Measurements from ENCODE around the gene ESRP2.

Gene ESRP2

GRCh38 chr16:68236826-68237242 is 907 bp upstream of the ESRP2 start:
- no peak for DNase-seq

DNA sequence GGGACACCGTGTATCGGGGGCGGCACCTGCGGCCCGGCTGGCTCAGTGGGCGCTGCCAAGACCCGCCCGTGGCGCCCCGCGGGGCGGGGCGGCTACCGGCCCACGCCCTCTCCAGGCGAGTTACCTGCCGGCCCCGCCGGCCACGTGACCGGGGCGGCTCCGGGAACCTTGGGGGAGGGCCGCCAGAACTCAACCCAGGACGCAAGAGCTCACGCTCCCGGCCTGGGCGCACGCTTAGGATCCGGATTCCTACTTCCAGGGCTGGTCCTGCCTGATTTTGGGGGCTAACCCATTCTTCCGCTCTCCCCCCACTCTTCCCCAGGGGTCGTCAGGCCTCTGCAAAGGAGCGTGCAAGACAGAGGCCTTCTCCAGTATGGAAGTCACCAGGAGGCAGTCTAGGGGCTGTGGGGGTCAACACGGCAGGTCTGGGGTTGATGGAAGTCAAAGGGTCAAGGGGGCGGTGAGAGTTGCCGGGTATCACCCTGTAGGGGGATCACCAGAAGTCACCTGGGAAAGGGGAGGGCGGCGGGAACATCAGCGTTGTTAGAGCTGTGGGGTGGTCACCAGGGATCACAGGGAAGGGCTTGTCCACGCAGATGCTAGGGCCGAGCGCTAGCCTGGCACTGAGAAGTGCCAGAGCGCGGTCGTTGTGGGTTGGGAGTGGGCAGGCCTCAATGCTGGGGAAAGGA is 354 bp upstream of the ESRP2 start:
- no peak for DNase-seq

- DNase-seq, result no peak
Observed at GRCh38 chr16:68235108-68235886, 630 bp downstream of the ESRP2 start.

DNA sequence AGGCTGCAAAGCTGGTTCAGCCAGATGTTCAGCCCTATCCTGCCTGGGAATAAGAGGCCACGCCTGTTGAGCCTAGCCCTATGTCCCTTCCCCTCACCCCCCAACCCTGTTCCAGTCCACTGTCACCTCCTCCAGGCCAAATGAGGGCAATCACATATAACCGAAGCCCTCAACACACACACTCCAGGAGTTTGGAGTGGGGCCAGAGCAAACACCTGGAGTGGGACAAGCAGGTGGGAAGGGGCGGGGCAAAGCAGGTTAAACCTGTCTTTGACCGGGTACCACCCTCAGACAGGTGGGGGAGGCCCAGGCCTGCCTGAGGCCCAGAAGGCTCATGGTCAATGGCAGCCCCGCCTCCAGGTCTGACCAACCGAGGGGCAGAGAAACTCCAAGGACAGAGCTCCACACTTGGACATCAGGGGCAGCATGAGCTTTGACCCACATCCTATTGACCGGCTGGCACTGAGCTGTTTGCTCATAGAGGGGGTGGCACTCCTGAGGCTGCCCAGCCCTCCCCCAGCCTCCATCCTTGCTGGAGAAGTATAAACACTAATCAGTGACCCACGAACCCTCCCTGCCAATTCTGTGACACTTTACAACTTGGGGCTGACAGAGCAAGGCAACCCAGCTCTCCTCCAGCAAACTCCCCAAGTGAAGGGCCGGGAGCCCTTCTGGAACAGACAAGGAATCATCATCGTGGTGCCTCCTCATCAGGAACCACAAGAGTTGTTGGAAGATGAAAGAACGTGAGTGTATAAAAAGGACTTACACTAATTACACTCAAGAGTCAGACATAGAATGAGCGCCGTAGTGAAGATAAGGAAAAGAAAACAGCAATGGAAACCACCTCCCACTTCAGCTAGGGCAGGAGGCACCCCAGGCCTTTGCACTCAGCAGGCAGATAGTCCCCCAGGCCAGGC is 1.5 kb downstream of the ESRP2 start:
- DNase-seq, result no peak

- no peak for DNase-seq
Observed at GRCh38 chr16:68233835-68234187, 2.1 kb downstream of the ESRP2 start.

- DNase-seq, result no peak
Observed at GRCh38 chr16:68233085-68233834, 2.7 kb downstream of the ESRP2 start.

DNA sequence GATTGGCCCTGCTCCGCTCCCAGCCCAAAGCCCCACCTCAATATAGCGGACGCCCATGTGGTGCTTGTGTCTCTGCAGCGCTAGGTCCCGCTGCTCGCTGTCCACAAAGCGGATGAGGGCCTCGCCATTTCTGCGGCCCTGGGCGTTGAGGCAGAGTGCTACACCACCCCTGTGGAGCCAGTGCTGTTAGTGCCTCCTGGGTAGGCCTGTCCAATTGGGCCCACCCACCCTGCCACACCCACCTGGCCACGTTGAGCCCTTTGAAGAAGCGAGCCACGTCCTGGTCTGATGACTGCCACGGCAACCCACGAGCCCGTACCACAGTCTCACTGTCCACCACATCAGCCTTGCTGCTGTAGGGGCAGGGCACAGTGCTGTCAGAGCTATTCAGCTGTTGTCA is 3.6 kb downstream of the ESRP2 start:
- DNase-seq, result no peak

DNA sequence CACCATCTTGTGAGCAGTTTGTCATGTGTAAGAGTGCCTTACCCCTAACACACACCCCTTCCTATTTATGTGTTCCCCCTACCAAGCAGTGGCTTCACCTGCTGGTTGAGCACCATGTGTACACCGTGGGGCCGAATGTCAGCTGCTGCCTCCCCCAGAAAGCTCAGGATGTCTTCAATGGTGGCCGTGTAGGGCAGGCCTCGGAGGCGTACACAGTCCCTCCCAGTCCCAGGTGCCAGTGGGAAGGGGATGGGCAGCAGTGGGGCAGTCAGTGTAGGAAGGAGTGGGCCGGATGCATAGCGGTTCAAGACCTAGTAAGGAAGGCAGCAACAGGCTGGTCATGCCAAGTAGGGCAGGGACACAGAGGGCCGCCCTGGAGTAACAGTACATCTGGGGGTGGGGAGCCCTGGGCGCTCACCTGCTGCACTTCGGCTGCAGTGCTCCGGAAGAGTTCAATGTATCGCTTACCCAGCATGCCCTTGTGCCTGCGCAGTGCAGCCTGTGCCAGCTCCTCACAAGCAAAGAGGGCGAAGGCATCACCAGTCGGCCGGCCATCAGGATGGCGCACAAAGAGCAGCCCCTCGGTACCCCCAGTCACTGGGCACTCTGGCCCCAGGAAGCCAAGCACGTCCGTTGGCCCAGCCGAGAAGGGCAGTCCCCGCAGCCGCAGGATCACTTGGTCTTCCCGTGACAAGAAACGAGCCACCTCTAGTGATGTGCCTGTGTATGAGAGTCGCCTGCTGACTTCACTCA is 4.4 kb downstream of the ESRP2 start:
- no peak for DNase-seq

DNA sequence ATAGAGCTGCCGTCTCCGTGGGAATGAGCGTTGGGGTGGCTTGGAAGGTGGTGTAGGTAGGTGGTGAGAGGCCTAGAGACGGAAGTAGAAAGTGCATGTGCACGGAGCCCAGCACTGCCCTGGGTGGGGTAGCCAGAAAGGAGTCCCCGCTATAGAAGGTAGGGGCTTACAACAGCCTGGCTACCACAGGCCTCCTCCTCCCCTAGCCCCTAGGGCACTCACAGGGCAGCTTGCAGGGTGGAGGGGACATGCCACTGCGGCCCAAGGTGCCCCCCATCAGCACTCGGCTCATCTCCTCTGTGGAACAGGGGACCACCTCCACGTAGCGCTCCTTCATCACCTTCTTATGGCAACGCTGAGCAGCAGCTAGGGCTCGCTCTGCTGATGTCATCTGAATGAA is 5.0 kb downstream of the ESRP2 start:
- DNase-seq, result no peak

DNA sequence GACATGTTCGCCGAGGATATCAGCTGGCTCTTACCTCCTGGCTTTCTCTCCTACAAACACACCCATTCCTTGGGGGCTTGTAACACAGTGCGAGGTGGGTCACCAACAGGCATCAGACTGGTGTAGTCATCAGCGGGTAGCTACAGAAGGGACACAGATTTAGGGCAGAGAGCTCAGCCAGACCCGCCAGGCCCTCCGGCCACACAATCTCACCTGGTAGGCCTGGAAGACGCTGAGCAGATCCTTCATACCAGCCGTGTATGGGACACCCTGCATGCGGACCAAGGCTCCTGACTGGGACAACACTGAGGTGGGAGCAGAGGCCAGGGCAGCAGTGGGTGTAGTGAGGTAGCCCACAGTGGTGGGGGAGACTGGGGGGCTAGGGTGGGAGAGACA is 5.8 kb downstream of the ESRP2 start:
- no peak for DNase-seq

DNA sequence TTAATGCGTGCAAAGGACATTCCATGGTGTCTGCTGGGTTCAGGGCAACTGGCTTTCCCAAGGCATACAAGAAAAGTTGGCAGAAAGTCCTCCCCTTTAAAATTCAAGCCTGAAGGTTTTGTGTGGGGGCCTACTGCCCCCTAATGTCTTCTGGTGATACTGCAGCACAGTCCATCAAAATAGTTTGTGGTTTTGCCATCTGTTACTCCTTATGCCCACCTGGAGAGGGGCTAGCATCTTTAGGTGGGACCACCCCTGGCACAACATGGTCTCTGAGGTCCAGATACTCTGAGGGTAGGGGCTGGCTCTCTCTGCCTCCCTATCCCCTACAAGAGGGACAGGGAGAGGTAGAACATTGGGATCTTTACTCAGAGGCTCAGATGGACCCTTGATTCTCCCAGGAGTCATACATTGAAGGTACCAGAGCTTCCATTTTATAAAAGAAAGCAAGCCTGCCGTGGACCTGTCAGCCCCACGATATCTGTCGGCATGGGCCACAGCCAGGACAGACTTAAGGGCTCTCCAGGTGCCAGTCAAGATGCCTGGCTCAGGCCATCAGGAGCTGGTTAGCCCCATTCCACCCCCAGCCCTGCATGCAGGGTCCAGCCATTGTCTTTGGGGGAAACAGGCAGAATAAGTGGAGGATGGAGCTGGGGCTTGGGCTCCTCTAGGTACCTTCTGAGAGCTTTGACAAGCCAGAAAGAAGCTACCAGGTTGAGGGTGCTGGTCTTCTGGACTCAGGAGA is 6.3 kb downstream of the ESRP2 start:
- DNase-seq, result peak; percentile 21

DNA sequence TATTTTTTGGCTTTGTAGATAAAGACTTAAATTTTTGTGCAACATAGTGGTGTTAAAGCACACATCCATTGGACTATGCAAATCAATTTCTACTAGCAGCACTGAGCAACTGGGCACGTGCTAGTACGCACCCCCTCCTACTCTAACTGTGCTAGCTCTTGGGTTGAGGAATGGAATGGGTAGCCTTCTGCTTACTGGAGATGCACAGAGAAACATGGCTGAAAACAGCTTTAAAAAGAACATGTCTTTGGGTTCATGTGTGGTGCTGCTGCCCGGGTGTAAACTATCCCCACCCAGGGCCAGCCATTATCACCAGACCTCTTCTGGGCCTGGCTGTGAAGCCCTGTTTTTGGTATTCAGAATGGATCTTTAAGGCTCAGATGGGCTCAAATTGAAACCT is 7.3 kb downstream of the ESRP2 start:
- DNase-seq, result no peak

DNA sequence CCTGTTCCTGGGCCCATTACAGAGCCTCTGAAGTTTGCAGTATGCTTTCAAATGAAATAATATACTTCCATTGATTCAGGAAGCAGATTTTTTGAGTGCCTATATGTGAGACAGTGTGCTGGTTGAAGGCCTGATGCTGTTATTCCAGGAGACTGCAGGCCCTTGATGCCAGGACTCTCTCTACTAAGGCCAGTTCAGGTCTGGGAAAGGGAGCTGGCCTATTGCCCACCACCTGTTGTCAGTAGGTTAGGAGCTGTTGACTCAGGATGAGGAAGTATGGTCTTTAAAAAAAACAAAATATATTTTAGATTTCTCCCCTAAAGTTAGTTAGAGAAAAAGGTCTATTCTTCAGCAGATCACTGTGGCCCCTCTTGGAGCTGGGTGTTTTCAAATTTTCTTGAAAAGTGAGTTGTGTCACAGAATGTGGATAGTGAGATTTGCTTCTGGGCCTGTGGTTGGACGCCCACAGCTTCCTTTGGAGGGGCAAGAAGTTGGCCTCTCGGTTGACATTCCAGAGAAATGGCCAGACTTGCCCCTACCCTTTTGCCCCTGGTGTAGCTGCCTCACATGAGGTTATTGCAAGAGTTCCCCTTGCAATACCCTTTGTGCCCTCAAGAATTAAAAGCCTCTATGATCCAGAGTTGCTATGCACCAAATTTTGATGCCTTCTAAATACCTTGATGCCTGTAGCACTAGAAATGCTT is 7.9 kb downstream of the ESRP2 start:
- no peak for DNase-seq

GRCh38 chr16:68227183-68227793 is 8.6 kb downstream of the ESRP2 start:
- peak; percentile 47 for DNase-seq

GRCh38 chr16:68226116-68226515 is 9.8 kb downstream of the ESRP2 start:
- no peak for DNase-seq

DNA sequence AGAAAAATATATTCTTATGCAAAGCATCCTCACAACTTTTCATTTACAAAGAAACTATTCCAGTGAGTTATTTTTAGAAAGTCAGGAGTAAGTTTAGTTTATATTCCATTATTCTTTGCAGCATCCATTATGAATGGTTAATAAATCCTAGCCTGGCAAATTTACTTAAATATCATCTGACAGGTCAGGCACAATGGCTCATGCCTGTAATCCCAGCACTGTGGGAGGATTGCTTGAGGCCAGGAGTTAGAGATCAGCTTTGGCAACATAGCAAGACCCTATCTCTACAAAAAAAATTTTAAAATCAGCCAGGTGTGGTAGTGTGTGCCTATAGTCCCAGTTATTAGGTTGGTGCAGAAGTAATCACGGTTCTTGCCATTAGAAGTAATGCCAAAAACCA is 12.9 kb downstream of the ESRP2 start:
- no peak for DNase-seq

DNA sequence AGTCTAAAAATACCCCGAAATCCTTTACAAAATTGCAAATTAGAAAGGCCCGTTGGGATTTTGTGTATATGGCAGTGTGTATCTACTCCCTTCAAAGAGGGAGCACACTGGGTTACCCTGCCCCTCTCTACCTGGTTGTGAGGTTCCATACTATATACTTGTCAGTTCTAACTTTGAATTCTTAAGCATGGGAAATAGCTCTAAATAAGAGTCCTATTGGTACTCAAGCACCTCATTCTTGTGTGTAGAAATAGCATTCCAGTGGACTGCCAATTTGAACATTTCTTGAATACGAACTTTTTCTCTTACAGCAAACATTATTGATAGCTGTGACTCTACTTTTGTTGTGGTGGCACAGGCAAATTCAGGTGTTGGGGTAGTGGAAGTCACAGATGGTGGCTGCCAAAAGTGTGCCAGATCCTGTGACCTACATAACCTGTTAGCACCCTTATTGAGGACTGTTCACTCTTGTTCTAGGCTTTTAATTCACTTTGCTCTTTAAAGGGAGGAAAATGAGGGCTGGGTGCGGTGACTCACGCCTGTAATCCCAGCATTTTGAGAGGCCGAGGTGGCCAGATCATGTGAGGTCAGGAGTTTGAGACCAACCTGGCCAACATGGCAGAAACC is 16.1 kb downstream of the ESRP2 start:
- no peak for DNase-seq

DNA sequence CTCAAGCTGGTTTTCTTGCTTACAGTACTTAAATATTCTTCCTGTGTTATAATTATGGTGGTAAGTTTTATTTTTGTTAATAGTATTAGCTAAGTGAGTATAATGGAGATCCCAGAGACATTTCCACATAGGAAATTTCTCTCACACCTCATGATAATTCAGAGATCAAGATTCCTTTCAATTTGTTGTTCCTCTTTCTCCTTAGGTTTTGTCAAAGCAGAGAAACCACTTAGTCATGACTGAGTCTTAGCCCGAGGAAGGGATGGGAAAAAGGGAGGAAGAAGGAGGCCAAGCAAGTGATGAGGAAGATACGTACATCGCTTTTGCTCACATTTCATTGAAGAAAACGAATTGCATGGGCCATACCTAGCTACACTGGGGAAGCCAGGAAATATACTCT is 18.4 kb downstream of the ESRP2 start:
- no peak for DNase-seq

DNA sequence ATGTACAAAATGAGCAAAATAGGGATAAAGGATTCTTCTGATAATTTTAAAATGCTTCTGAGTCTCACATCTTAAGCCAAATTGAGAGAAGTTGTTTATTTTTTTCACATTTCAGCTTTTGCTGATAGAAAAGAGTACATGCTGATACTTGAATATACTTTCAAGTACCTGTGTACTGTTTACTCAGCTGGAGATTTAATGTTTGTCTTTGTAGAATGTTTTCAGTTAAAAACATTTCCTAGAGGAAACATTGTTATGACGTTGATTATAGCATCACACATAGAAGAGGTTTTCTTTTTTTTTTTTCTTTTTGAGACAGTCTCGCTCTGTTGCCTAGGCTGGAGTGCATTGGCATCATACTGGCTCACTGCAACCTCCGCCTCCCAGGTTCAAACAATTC is 19.7 kb downstream of the ESRP2 start:
- no peak for DNase-seq

- DNase-seq, result no peak
Observed at GRCh38 chr16:68215302-68215701, 20.6 kb downstream of the ESRP2 start.
